HG02588 (cell line): ENCODE data around the gene CRYBA4.

Experiments used
- ATAC-seq: cut with Tn5 transposase; IDR thresholded peaks from one replicate; pipeline ENCODE4 v1.9.1; 2021; ENCODE audit warnings: mild to moderate bottlenecking, moderate library complexity; ENCODE audit not compliant: unreplicated experiment

Gene CRYBA4

GRCh38 chr22:26621663-26622062 is at the start of gene CRYBA4:
Gene CRYBA4, plus strand, starts transcription at chr22:26621963. Its CDS starts 634 bp downstream, at chr22:26622597.
- ATAC-seq = no peak

DNA sequence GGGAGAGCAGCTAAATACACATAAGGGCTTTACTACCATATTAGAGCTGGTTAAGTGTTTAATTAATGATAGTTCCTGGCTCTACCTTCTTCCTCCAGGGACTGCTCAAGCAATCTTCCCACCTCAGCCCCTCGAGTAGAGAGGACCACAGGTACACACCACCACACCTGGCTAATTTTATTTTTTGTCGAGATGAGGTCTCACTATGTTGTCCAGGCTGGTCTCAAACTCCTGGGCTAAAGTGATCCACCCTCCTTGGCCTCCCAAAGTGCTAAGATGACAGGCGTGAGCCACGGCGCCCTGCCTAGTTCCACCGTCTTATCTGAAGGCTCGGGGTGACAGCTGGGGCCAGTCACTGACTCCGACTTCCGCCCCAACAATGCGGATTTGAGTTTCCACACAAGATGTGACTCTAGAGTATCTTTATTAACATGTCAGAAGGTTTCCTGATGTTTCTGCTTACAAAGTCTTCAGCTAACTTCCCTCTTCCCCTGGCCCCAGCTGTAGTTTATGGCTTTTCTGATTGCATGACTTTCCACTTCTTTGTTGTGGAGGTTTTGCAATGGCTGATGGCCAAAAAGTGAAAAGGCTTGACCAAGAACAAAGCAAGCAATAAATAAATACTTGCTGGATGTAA is 48.6 kb upstream of the CRYBA4 start:
- no peak for ATAC-seq

- ATAC-seq = no peak
Observed at GRCh38 chr22:26574001-26574723, 47.6 kb upstream of the CRYBA4 start.

GRCh38 chr22:26576026-26576680 is 45.6 kb upstream of the CRYBA4 start:
- no peak for ATAC-seq

DNA sequence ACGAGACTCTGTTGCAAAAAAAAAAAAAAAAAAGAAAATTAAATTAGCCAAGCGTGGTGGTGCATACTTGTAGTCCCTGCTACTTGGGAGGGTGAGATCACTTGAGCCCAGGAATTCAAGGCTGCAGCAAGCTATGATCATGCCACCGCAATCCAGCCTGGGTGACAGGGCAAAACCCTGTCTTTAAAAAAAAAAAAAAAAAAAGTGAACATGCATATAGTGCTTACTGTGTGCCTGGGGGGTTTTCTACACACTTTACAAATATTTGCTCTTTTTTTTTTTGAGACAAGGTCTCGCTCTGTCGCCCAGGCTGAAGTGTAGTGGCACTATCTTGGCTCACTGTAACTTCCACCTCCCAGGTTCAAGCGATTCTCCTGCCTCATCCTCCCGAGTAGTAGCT is 44.7 kb upstream of the CRYBA4 start:
- no peak for ATAC-seq

DNA sequence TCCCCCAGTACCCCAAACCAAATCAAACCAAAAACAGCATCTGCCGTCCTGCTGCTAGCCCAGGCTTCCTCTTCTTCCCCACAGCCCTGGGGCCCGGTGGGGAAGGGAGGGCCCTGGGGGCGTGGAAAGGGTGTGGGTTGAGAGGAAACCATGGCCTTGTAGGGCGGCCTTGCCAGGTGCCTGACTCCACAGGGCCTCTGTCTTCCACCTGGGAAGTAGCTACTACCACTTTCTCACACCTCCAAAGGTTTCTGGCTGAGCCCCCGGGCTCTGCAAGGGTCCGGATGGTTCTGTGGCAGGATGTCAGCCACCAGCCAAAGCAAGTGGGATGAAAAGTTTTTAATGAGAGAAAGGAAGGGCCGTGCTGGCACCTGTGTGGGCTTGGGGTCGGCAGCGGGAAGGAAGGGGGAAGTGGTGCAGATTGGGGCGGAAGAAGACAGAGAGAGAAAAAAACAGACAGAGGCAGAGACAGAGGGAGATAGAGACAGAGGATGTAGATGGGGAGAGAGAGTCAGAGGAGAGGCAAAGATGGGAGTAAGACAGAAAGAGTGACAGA is 42.4 kb upstream of the CRYBA4 start:
- peak; percentile 63 for ATAC-seq

DNA sequence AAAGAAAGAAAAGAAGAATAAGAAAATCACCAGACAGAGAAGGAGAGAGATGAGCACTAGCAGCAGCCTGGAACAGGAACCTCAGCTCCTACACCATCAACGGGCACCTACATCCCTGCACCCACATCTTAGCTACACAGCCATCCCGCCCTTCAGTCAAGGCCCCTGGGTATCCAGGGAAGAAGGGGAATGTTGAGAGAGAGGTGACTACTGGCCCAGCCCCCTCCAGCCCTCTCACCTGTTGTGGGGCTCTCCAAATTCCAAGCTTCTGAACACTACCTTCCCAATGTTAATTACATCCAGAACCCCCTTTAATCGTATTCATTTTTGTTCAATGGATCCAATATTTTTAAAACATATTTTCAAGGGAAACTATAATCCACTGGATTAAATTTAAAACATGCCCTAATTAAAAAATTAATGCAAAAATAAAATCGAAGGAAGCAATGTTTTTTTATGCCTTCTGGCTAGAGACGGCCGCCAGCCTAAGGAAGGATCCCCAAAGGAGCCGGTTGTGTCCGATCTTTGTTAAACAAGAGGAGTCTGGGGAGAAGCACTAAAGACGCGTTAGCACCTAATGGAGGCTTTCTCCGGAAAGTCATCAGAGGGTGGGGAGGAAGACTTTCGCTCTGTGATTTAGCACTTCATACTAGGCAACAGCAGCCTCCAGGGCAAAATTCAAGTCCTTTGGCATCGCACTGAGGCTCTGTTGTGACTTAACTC is 41.4 kb upstream of the CRYBA4 start:
- no peak for ATAC-seq

DNA sequence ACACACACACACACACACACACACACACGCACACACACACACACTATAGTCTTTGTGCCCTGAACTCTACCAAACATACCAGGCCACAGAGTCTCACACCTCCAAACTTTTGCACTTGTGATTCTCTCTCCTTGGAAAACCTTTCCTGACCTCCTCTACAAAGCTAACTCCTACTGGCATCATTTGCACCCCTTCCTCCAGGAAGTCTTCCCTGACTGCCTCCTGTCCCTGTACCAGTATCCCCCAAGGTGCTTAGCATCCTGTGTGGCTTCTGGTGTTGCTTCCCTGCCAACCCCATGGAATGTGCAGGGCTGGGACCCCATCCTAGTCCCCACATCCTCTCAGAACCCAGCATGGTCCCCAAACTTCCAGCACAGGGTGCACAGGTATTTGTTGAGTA is 40.7 kb upstream of the CRYBA4 start:
- ATAC-seq = no peak

GRCh38 chr22:26581633-26582168 is 40.1 kb upstream of the CRYBA4 start:
- ATAC-seq = no peak

- no peak for ATAC-seq
Observed at GRCh38 chr22:26584010-26584409, 37.8 kb upstream of the CRYBA4 start.

GRCh38 chr22:26585104-26585790 is 36.5 kb upstream of the CRYBA4 start:
- no peak for ATAC-seq

DNA sequence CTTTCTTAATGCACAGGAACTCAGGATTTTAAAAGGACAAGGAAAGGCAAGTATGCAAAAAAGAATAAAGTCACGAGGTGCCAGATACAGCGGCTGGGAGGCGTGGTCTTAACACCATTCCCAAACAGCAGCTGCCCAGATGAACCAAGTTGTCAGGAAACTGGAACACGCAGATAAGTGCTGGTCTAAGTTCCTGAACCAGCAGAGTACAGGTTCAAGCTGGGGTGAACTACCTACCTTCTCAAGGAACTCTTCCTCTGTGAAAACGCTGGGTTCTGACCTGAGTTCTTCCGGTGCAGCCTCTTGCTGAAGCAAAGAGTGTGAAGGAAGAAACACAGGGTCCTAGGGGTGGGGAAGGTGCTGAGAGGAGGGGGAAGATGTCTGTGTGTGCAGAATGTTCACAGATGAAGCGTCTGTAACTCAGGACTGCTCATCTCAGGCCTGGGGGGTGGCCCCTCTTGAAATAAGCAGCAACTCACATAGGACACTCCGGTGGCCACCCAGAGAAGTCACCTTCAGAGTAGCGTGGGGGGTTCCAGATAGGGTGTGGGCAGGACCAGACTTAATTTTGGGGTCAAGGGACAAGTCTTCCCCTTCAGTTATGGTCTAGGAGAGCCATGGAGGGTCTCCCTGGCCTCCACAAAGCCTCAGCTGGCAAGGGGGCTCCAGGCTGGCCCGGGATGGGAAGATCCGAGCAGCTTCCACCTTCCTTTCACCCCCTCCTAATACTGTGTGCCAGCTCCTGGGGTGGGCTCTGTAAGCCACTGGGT is 35.0 kb upstream of the CRYBA4 start:
- no peak for ATAC-seq

DNA sequence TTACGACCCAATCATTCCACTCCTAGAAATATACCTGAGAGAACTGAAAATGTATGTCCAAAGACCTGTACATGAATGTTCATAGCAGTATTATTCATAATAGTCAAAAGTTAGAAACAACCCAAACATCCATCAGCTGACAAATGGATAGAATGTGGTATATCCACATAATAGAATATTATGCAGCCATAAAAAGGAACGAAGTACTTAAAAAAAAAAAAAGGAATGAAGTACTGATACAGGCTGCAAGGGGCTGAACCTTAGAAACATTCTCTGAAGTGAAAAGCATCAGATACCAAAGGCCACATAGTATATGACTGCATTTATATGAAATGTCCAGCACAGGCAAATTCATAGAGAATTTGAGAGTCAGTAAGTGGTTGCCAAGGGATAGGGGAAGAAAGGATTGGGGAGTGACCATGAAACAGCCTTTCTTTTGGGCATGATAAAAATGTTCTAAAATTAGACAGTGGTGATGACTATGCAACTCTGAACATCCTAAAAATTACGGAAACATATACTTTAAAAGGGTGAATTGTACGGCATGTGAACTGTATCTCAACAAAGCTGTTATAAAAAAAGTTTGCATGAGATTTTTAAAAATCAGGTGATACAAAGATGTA is 33.7 kb upstream of the CRYBA4 start:
- ATAC-seq = no peak

DNA sequence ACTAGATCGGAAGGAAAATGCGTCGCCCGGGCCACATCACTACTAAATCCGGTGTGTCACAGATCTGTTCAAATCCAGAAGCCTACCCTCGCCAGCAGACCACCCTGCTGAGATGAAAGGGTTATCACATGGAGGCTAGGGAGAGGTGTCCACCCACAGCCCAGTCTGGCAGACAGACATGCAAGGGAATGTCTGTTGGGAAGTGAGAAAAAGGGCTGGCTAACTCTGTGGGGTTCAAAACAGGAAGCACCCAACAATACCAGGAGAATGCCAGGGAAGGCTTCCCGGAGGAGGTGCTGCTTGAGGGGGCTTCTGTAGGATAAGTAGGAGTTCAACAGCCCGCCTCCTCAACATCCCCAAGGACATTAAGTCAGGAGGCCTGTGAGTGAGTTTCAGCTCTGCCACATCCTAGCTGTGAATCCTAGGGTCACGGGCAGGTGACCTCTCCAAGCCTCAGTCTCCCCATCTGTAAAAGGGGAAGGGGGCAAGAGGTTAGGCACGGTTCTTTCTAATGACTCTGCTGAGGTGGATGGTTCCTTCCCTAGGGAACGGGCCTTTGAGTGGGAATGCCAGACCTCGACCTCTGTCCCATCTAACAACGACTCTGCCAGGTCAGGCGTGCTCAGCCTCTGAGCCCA is 32.9 kb upstream of the CRYBA4 start:
- ATAC-seq = no peak

- ATAC-seq = peak; percentile 9
Observed at GRCh38 chr22:26589367-26589844, 32.4 kb upstream of the CRYBA4 start.

DNA sequence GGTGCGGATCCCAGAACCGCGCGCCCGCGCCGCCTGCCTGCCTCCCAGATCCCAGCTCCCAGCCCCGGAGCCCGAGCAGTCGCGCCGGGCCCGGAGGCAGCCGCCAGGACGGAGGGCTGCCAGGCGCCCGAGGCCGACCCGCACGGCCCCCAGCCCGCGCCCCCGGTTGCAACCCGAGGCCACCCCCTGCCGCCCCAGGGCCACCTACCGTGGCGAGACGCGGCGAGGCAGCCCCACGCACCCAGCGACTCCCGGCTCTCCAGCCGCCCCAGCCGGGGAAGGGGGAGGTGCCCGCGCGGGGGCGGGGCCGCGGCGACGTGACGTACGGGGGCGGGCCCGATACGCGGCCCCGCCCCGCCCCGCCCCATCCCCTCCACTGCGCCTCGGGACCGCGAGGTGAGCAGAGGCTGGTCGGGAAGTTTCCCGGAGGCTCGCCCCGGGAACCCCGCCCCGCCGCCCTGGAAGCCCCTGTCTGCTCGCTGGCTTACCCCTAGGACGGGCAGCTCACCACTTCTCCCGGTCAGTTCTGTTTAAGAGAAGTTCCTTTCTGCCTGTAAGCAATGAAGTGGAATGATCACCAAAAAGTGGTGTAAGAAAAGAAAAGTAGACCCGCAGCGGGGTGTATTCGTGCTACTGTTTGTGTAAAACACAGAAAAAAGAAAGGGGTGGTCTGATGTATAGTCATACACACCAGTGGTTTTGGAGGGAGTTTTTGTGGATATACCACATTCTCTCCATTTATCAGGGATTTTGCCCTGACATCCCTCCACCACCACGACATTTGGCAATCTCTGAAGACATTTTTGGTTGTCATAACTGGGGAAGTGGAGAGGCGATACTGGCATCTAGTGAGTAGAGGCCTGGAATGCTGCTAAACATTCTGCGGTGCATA is 31.7 kb upstream of the CRYBA4 start, which contains the start of gene TPST2:
Gene TPST2 (minus strand): TSS at position 288 of the 892 bp plus-strand sequence. CDS start 48,502 bp downstream, outside the sequence.
- ATAC-seq = peak; percentile 70

- no peak for ATAC-seq
Observed at GRCh38 chr22:26592421-26592891, 29.3 kb upstream of the CRYBA4 start.
